Esophagus muscularis mucosa (tissue), 4 donors: ENCODE data around the gene APOA5.

Experiments used
- CTCF ChIP-seq, 3 experiments: fragments of 200-600 bp in 2 of 3; fragments of 450-650 bp in 1 of 3; sonication (generic) in 2 of 3; IDR thresholded peaks; one replicate each; pipeline ENCODE4 v1.5.1; 2017 to 2019; ENCODE audit warnings: antibody characterized with exemption in 3 of 3, mild to moderate bottlenecking in 2 of 3, moderate library complexity in 1 of 3
- EP300 ChIP-seq: sonication (generic); formaldehyde crosslinking; IDR thresholded peaks from one replicate; pipeline ENCODE4 v1.6.1; 2017; ENCODE audit warnings: antibody characterized with exemption
- POLR2A ChIP-seq: fragments of 450-650 bp; IDR thresholded peaks from one replicate; pipeline ENCODE4 v1.6.1; 2017; ENCODE audit warnings: antibody characterized with exemption, moderate library complexity, mild to moderate bottlenecking, low read depth
- POLR2AphosphoS5 ChIP-seq, 2 donors: sonication (generic); formaldehyde crosslinking; IDR thresholded peaks; one replicate each; pipeline ENCODE4 v1.6.1; 2017; ENCODE audit warnings: antibody characterized with exemption in 2 of 2

- TF ChIP-seq CTCF (IDR thresholded peaks at IDR 0.05): no peak
- no peak for TF ChIP-seq POLR2AphosphoS5 (IDR thresholded peaks at IDR 0.05)
- no peak for TF ChIP-seq POLR2A
- no peak for TF ChIP-seq EP300
Observed at GRCh38 chr11:116778556-116778955, 13.1 kb downstream of the APOA5 start.
